GM23338 (cell line): ENCODE measurements around the gene ARHGEF39.

Experiments
- CREB1 ChIP-seq: fragments of 250-450 bp; sonication (Bioruptor Pico); IDR thresholded peaks from 2 replicates; pipeline ENCODE4 v1.5.0; 2020; ENCODE audit warnings: low read depth, mild to moderate bottlenecking, moderate library complexity
- EZH2 ChIP-seq: fragments of 200-600 bp; sonication (generic); IDR thresholded peaks from one replicate; pipeline ENCODE4 v1.8.0; 2017; ENCODE audit warnings: antibody characterized with exemption, mild to moderate bottlenecking, low read depth; ENCODE audit not compliant: unreplicated experiment
- EZH2phosphoT487 ChIP-seq: fragments of 200-600 bp; sonication (generic); IDR thresholded peaks from one replicate; pipeline ENCODE4 v1.8.1; 2018; ENCODE audit warnings: antibody characterized with exemption; ENCODE audit not compliant: unreplicated experiment
- JUNB ChIP-seq: IDR thresholded peaks from one replicate; pipeline ENCODE4 v1.6.1; 2016; ENCODE audit warnings: antibody characterized with exemption; ENCODE audit not compliant: unreplicated experiment
- NANOG ChIP-seq: IDR thresholded peaks from 2 replicates; pipeline ENCODE4 v1.6.1; 2016; ENCODE audit warnings: antibody characterized with exemption, borderline replicate concordance
- POLR2AphosphoS5 ChIP-seq: IDR thresholded peaks from 2 replicates; pipeline ENCODE4 v1.6.1; 2016; ENCODE audit warnings: antibody characterized with exemption, low read depth
- STAT1 ChIP-seq: IDR thresholded peaks from one replicate; pipeline ENCODE4 v1.6.1; 2016; ENCODE audit warnings: antibody characterized with exemption; ENCODE audit not compliant: unreplicated experiment
- ZNF114 ChIP-seq: fragments of 250-450 bp; sonication (Bioruptor Pico); IDR thresholded peaks from 2 replicates; pipeline ENCODE4 v1.5.0; 2020; ENCODE audit warnings: mild to moderate bottlenecking, moderate library complexity
- ZNF331 ChIP-seq: fragments of 250-450 bp; sonication (Bioruptor Pico); IDR thresholded peaks from 2 replicates; pipeline ENCODE4 v1.5.0; 2020; ENCODE audit warnings: low read depth, mild to moderate bottlenecking, moderate library complexity
- TF ChIP-seq, protein P1 (sequence below): IDR thresholded peaks from one replicate; pipeline ENCODE4 v1.6.1; 2018; ENCODE audit warnings: antibody characterized with exemption; ENCODE audit not compliant: unreplicated experiment
- TF ChIP-seq, protein P2 (sequence below), 2 experiments: fragments of 200-600 bp in 1 of 2; sonication (generic) in 1 of 2; conservative IDR thresholded peaks; 2 replicates each; pipeline versions ENCODE4 v1.5.1 to v1.6.1; 2016 to 2017; ENCODE audit warnings: antibody characterized with exemption in 2 of 2, low read depth in 2 of 2, mild to moderate bottlenecking in 2 of 2, moderate library complexity in 1 of 2
- TF ChIP-seq, protein P3 (sequence below): IDR thresholded peaks from 2 replicates; pipeline ENCODE4 v1.6.1; 2016; ENCODE audit warnings: antibody characterized with exemption

DNA sequence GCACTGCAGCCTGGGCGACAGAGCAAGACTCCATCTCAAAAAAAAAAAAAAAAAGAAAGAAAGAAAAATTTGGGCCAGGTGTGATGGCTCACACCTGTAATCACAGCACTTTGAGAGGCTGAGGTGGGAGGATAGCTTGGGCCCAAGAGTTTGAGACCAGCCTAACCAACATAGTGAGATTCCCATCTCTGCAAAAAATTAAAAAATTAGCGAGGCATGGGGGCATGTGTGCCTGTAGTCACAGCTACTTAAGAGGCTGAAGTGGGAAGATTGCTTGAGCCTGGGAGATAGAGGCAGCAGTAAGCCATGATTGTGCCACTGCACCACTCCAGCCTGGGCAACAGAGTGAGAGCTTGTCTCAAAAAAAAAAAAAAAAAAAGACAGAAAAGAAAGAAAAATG is 11.4 kb downstream of the ARHGEF39 start:
- TF ChIP-seq, protein P1, sequence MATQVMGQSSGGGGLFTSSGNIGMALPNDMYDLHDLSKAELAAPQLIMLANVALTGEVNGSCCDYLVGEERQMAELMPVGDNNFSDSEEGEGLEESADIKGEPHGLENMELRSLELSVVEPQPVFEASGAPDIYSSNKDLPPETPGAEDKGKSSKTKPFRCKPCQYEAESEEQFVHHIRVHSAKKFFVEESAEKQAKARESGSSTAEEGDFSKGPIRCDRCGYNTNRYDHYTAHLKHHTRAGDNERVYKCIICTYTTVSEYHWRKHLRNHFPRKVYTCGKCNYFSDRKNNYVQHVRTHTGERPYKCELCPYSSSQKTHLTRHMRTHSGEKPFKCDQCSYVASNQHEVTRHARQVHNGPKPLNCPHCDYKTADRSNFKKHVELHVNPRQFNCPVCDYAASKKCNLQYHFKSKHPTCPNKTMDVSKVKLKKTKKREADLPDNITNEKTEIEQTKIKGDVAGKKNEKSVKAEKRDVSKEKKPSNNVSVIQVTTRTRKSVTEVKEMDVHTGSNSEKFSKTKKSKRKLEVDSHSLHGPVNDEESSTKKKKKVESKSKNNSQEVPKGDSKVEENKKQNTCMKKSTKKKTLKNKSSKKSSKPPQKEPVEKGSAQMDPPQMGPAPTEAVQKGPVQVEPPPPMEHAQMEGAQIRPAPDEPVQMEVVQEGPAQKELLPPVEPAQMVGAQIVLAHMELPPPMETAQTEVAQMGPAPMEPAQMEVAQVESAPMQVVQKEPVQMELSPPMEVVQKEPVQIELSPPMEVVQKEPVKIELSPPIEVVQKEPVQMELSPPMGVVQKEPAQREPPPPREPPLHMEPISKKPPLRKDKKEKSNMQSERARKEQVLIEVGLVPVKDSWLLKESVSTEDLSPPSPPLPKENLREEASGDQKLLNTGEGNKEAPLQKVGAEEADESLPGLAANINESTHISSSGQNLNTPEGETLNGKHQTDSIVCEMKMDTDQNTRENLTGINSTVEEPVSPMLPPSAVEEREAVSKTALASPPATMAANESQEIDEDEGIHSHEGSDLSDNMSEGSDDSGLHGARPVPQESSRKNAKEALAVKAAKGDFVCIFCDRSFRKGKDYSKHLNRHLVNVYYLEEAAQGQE = no peak
- TF ChIP-seq, protein P2, sequence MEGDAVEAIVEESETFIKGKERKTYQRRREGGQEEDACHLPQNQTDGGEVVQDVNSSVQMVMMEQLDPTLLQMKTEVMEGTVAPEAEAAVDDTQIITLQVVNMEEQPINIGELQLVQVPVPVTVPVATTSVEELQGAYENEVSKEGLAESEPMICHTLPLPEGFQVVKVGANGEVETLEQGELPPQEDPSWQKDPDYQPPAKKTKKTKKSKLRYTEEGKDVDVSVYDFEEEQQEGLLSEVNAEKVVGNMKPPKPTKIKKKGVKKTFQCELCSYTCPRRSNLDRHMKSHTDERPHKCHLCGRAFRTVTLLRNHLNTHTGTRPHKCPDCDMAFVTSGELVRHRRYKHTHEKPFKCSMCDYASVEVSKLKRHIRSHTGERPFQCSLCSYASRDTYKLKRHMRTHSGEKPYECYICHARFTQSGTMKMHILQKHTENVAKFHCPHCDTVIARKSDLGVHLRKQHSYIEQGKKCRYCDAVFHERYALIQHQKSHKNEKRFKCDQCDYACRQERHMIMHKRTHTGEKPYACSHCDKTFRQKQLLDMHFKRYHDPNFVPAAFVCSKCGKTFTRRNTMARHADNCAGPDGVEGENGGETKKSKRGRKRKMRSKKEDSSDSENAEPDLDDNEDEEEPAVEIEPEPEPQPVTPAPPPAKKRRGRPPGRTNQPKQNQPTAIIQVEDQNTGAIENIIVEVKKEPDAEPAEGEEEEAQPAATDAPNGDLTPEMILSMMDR (conservative IDR thresholded peaks at IDR 0.05; ENCODE audit: low read depth in 2 of 2) = no peak
- TF ChIP-seq EZH2phosphoT487 = no peak
- no peak for TF ChIP-seq CREB1
- no peak for TF ChIP-seq EZH2
- no peak for TF ChIP-seq POLR2AphosphoS5
- TF ChIP-seq, protein P3, sequence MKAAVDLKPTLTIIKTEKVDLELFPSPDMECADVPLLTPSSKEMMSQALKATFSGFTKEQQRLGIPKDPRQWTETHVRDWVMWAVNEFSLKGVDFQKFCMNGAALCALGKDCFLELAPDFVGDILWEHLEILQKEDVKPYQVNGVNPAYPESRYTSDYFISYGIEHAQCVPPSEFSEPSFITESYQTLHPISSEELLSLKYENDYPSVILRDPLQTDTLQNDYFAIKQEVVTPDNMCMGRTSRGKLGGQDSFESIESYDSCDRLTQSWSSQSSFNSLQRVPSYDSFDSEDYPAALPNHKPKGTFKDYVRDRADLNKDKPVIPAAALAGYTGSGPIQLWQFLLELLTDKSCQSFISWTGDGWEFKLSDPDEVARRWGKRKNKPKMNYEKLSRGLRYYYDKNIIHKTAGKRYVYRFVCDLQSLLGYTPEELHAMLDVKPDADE = no peak
- TF ChIP-seq STAT1 = no peak
- TF ChIP-seq ZNF114 = no peak
- no peak for TF ChIP-seq JUNB
- no peak for TF ChIP-seq NANOG
- no peak for TF ChIP-seq ZNF331 (CRISPR knock-in tag)
